Measurements from ENCODE around the gene PFKFB3. TPM values are rescaled to one million over a fixed set of nuclear protein-coding genes. Genes with fewer than 3 reads are reported as not detected.
"Not testable (repeated sequence)": the region's sequence is repeated elsewhere in the genome, so short reads cannot be mapped to it uniquely, and the experiment has no call there.

PFKFB3 gene
- total RNA-seq, 1 donor from 2014 or later = 9.9 TPM

- Histone ChIP-seq H3K4me1 (ENCODE audit: control insufficient read depth in 3 of 3, insufficient read depth in 3 of 3, low read length in 3 of 3) (peaks cover 0 to 4% (median 0%) of the 10 kb centered on the region in 3 donors), H3K27ac (ENCODE audit: low read depth, low read length) (no peak overlapping the region), H3K9me3 (ENCODE audit: control insufficient read depth in 3 of 3, low read length in 3 of 3) (no peaks in the 10 kb centered on the region), H3K27me3 (ENCODE audit: control insufficient read depth in 3 of 3, insufficient read depth in 3 of 3, low read length in 3 of 3) (no peaks in the 10 kb centered on the region), H3K4me3 (ENCODE audit: low read length in 3 of 3) (no peak overlapping the region), H3K36me3 (ENCODE audit: control insufficient read depth in 3 of 3, insufficient read depth in 3 of 3, low read length in 3 of 3) (peaks cover 25 to 31% (median 27%) of the 10 kb centered on the region in 3 donors), H3K9ac (ENCODE audit: low read depth in 1 of 3, low read length in 3 of 3) (no peak overlapping the region)
These were observed 34.4 kb downstream of the PFKFB3 start for GRCh38 chr10:6237199-6237530.

GRCh38 chr10:6238587-6239212, 36.0 kb downstream of the PFKFB3 start:
- H3K9me3 ChIP-seq (ENCODE audit: control insufficient read depth in 3 of 3, low read length in 3 of 3); H3K4me1 ChIP-seq (ENCODE audit: control insufficient read depth in 3 of 3, insufficient read depth in 3 of 3, low read length in 3 of 3); H3K27me3 ChIP-seq (ENCODE audit: control insufficient read depth in 3 of 3, insufficient read depth in 3 of 3, low read length in 3 of 3); H3K4me3 ChIP-seq (ENCODE audit: low read length in 3 of 3); H3K9ac ChIP-seq (ENCODE audit: low read depth in 1 of 3, low read length in 3 of 3); H3K27ac ChIP-seq (ENCODE audit: low read depth, low read length): not testable (repeated sequence)
- peaks cover 11 to 17% (median 12%) of the 10 kb centered on the region in 3 donors for H3K36me3 ChIP-seq (ENCODE audit: control insufficient read depth in 3 of 3, insufficient read depth in 3 of 3, low read length in 3 of 3)

- Histone ChIP-seq H3K9ac (ENCODE audit: low read depth in 1 of 3, low read length in 3 of 3) (no peak overlapping the region), H3K4me3 (ENCODE audit: low read length in 3 of 3) (no peak overlapping the region), H3K9me3 (ENCODE audit: control insufficient read depth in 3 of 3, low read length in 3 of 3) (no peaks in the 10 kb centered on the region), H3K27ac (ENCODE audit: low read depth, low read length) (no peak overlapping the region), H3K27me3 (ENCODE audit: control insufficient read depth in 3 of 3, insufficient read depth in 3 of 3, low read length in 3 of 3) (no peaks in the 10 kb centered on the region), H3K36me3 (ENCODE audit: control insufficient read depth in 3 of 3, insufficient read depth in 3 of 3, low read length in 3 of 3) (peaks cover 4 to 10% (median 5%) of the 10 kb centered on the region in 3 donors), H3K4me1 (ENCODE audit: control insufficient read depth in 3 of 3, insufficient read depth in 3 of 3, low read length in 3 of 3) (peaks cover 0 to 4% (median 0%) of the 10 kb centered on the region in 3 donors)
These were observed 36.7 kb downstream of the PFKFB3 start for GRCh38 chr10:6239213-6239991.

- no peak overlapping the region for H3K4me3 ChIP-seq (ENCODE audit: low read length in 3 of 3)
- no peak overlapping the region for H3K27ac ChIP-seq (ENCODE audit: low read depth, low read length)
- peaks cover 0 to 4% (median 0%) of the 10 kb centered on the region in 3 donors for H3K4me1 ChIP-seq (ENCODE audit: control insufficient read depth in 3 of 3, insufficient read depth in 3 of 3, low read length in 3 of 3)
- H3K9me3 ChIP-seq (ENCODE audit: control insufficient read depth in 3 of 3, low read length in 3 of 3) = no peaks in the 10 kb centered on the region
- H3K27me3 ChIP-seq (ENCODE audit: control insufficient read depth in 3 of 3, insufficient read depth in 3 of 3, low read length in 3 of 3) = no peaks in the 10 kb centered on the region
- H3K9ac ChIP-seq (ENCODE audit: low read depth in 1 of 3, low read length in 3 of 3) = no peak overlapping the region
- peaks cover 2 to 7% (median 2%) of the 10 kb centered on the region in 3 donors for H3K36me3 ChIP-seq (ENCODE audit: control insufficient read depth in 3 of 3, insufficient read depth in 3 of 3, low read length in 3 of 3)
These were observed 37.5 kb downstream of the PFKFB3 start for GRCh38 chr10:6240254-6240653.

GRCh38 chr10:6242089-6242488, 39.4 kb downstream of the PFKFB3 start:
- no peaks in the 10 kb centered on the region for H3K9me3 ChIP-seq (ENCODE audit: control insufficient read depth in 3 of 3, low read length in 3 of 3)
- H3K27me3 ChIP-seq (ENCODE audit: control insufficient read depth in 3 of 3, insufficient read depth in 3 of 3, low read length in 3 of 3) = no peaks in the 10 kb centered on the region

GRCh38 chr10:6244510-6244909, 41.8 kb downstream of the PFKFB3 start:
- no peaks in the 10 kb centered on the region for H3K36me3 ChIP-seq (ENCODE audit: control insufficient read depth in 3 of 3, insufficient read depth in 3 of 3, low read length in 3 of 3)
- H3K4me3 ChIP-seq (ENCODE audit: low read length in 3 of 3) = no peak overlapping the region
- H3K9ac ChIP-seq (ENCODE audit: low read depth in 1 of 3, low read length in 3 of 3) = no peak overlapping the region
- H3K9me3 ChIP-seq (ENCODE audit: control insufficient read depth in 3 of 3, low read length in 3 of 3) = no peaks in the 10 kb centered on the region
- no peak overlapping the region for H3K27ac ChIP-seq (ENCODE audit: low read depth, low read length)
- H3K27me3 ChIP-seq (ENCODE audit: control insufficient read depth in 3 of 3, insufficient read depth in 3 of 3, low read length in 3 of 3) = no peaks in the 10 kb centered on the region
- no peaks in the 10 kb centered on the region for H3K4me1 ChIP-seq (ENCODE audit: control insufficient read depth in 3 of 3, insufficient read depth in 3 of 3, low read length in 3 of 3)

More at GRCh38 chr10:6242089-6242488, 39.4 kb downstream of the PFKFB3 start:
- H3K36me3 ChIP-seq (ENCODE audit: control insufficient read depth in 3 of 3, insufficient read depth in 3 of 3, low read length in 3 of 3) = no peaks in the 10 kb centered on the region
- H3K9ac ChIP-seq (ENCODE audit: low read depth in 1 of 3, low read length in 3 of 3) = no peak overlapping the region
- H3K4me1 ChIP-seq (ENCODE audit: control insufficient read depth in 3 of 3, insufficient read depth in 3 of 3, low read length in 3 of 3) = peaks cover 0 to 4% (median 0%) of the 10 kb centered on the region in 3 donors
- no peak overlapping the region for H3K4me3 ChIP-seq (ENCODE audit: low read length in 3 of 3)
- no peak overlapping the region for H3K27ac ChIP-seq (ENCODE audit: low read depth, low read length)

- no peak overlapping the region for H3K27ac ChIP-seq (ENCODE audit: low read depth, low read length)
These were observed 44.4 kb downstream of the PFKFB3 start for GRCh38 chr10:6247041-6247712.

GRCh38 chr10:6248908-6249307, 46.2 kb downstream of the PFKFB3 start:
- H3K27me3 ChIP-seq (ENCODE audit: control insufficient read depth in 3 of 3, insufficient read depth in 3 of 3, low read length in 3 of 3) = not testable (repeated sequence)

More at GRCh38 chr10:6247041-6247712, 44.4 kb downstream of the PFKFB3 start:
- no peaks in the 10 kb centered on the region for H3K27me3 ChIP-seq (ENCODE audit: control insufficient read depth in 3 of 3, insufficient read depth in 3 of 3, low read length in 3 of 3)
- no peak overlapping the region for H3K9ac ChIP-seq (ENCODE audit: low read depth in 1 of 3, low read length in 3 of 3)
- no peaks in the 10 kb centered on the region for H3K9me3 ChIP-seq (ENCODE audit: control insufficient read depth in 3 of 3, low read length in 3 of 3)
- H3K4me3 ChIP-seq (ENCODE audit: low read length in 3 of 3) = no peak overlapping the region
- H3K4me1 ChIP-seq (ENCODE audit: control insufficient read depth in 3 of 3, insufficient read depth in 3 of 3, low read length in 3 of 3) = no peaks in the 10 kb centered on the region
- H3K36me3 ChIP-seq (ENCODE audit: control insufficient read depth in 3 of 3, insufficient read depth in 3 of 3, low read length in 3 of 3) = no peaks in the 10 kb centered on the region

GRCh38 chr10:6249698-6250097, 47.0 kb downstream of the PFKFB3 start:
- H3K9ac ChIP-seq (ENCODE audit: low read depth in 1 of 3, low read length in 3 of 3) = no peak overlapping the region
- H3K27me3 ChIP-seq (ENCODE audit: control insufficient read depth in 3 of 3, insufficient read depth in 3 of 3, low read length in 3 of 3) = no peaks in the 10 kb centered on the region
- no peak overlapping the region for H3K4me3 ChIP-seq (ENCODE audit: low read length in 3 of 3)
- H3K27ac ChIP-seq (ENCODE audit: low read depth, low read length) = no peak overlapping the region
- H3K4me1 ChIP-seq (ENCODE audit: control insufficient read depth in 3 of 3, insufficient read depth in 3 of 3, low read length in 3 of 3) = no peaks in the 10 kb centered on the region
- no peaks in the 10 kb centered on the region for H3K36me3 ChIP-seq (ENCODE audit: control insufficient read depth in 3 of 3, insufficient read depth in 3 of 3, low read length in 3 of 3)
- H3K9me3 ChIP-seq (ENCODE audit: control insufficient read depth in 3 of 3, low read length in 3 of 3) = no peaks in the 10 kb centered on the region

More at GRCh38 chr10:6248908-6249307, 46.2 kb downstream of the PFKFB3 start:
- not testable (repeated sequence) for H3K27ac ChIP-seq (ENCODE audit: low read depth, low read length); H3K9ac ChIP-seq (ENCODE audit: low read depth in 1 of 3, low read length in 3 of 3); H3K9me3 ChIP-seq (ENCODE audit: control insufficient read depth in 3 of 3, low read length in 3 of 3); H3K36me3 ChIP-seq (ENCODE audit: control insufficient read depth in 3 of 3, insufficient read depth in 3 of 3, low read length in 3 of 3); H3K4me1 ChIP-seq (ENCODE audit: control insufficient read depth in 3 of 3, insufficient read depth in 3 of 3, low read length in 3 of 3); H3K4me3 ChIP-seq (ENCODE audit: low read length in 3 of 3)

GRCh38 chr10:6250745-6251144, 48.0 kb downstream of the PFKFB3 start:
- no peaks in the 10 kb centered on the region for H3K36me3 ChIP-seq (ENCODE audit: control insufficient read depth in 3 of 3, insufficient read depth in 3 of 3, low read length in 3 of 3)
- H3K27ac ChIP-seq (ENCODE audit: low read depth, low read length) = no peak overlapping the region
- H3K4me1 ChIP-seq (ENCODE audit: control insufficient read depth in 3 of 3, insufficient read depth in 3 of 3, low read length in 3 of 3) = no peaks in the 10 kb centered on the region
- H3K9me3 ChIP-seq (ENCODE audit: control insufficient read depth in 3 of 3, low read length in 3 of 3) = no peaks in the 10 kb centered on the region
- H3K9ac ChIP-seq (ENCODE audit: low read depth in 1 of 3, low read length in 3 of 3) = no peak overlapping the region
- H3K27me3 ChIP-seq (ENCODE audit: control insufficient read depth in 3 of 3, insufficient read depth in 3 of 3, low read length in 3 of 3) = no peaks in the 10 kb centered on the region
- no peak overlapping the region for H3K4me3 ChIP-seq (ENCODE audit: low read length in 3 of 3)
